Activated T-cell treated with anti-CD3 and anti-CD28 coated beads, Interleukin-2, amount 50 U/mL, for 24 hours (primary cell): ENCODE results near the gene DCPS.
"Not testable (repeated sequence)": the region's sequence is repeated elsewhere in the genome, so short reads cannot be mapped to it uniquely, and the experiment has no call there.

Experiments used
- DNase-seq: peaks from one replicate; pipeline ENCODE4 v3.0.0-alpha.2; 2020
- H3K27ac Mint-ChIP-seq: 2 replicates; pipeline ENCODE4 v1.8.0; 2020; ENCODE audit warnings: mild to moderate bottlenecking, mixed read lengths
- H3K27me3 Mint-ChIP-seq: 2 replicates; pipeline ENCODE4 v1.8.0; 2020; ENCODE audit warnings: mixed read lengths
- H3K36me3 Mint-ChIP-seq: 2 replicates; pipeline ENCODE4 v1.8.0; 2020; ENCODE audit warnings: low read depth, mixed read lengths
- H3K4me1 Mint-ChIP-seq: 2 replicates; pipeline ENCODE4 v1.8.0; 2020; ENCODE audit warnings: low read depth, mixed read lengths
- H3K4me3 Mint-ChIP-seq: 2 replicates; pipeline ENCODE4 v1.8.0; 2020; ENCODE audit warnings: mild to moderate bottlenecking, moderate library complexity, mixed read lengths
- H3K9me3 Mint-ChIP-seq: 2 replicates; pipeline ENCODE4 v1.8.0; 2020; ENCODE audit warnings: mixed read lengths

DCPS gene

DNA sequence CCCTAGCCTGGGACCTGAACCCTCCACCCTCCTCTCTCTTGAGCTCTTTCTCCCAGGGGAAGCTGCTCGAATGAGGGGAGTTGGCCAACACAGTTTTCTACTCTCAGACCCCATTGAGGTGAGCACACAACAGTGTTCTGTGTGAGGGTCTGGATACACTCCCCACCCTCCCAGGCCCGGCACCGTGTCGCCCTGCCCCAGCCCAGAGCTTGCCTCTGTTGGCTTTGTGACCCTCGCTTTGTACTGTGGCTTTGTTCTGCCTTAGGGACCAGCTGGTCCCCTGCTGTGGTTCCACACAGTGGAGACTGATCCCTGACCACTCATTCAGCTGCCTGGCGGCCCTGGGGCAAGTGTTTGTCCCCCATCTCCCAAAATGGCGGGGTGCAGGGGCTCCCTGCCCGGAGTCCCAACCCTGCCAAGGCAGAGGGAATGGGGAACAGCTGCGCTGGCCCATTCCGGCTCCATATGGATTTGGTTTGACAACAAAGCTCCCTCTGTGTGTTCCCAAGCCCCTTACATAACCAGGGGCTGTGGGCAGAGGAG lies 59.9 kb downstream of the DCPS start:
- DNase-seq: no peak
- Mint-ChIP-seq H3K27ac (no peak overlapping the region), H3K4me1 (peaks cover 4% of the 10 kb centered on the region), H3K9me3 (no peaks in the 10 kb centered on the region), H3K4me3 (no peak overlapping the region), H3K27me3 (no peaks in the 10 kb centered on the region), H3K36me3 (no peaks in the 10 kb centered on the region)

DNA sequence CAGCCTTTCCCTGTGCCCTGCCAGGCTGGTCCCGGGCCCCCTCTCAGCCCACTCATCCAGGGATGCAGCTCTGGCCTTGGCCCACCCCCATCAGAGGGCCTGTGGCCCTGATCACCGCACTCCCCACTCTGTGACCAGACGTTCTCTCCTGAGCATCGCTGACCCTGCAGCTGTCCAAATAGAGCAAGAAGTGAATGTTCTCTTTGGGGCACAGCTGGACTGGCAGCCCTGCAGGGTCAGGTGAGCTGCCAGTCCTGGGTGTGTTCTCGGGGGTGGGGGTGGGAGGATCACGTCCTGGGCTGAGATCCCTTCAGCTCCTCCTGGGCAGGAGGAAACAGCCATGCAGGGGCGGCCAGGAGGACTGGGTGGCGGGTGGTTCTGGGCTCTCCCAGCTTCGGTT lies 60.9 kb downstream of the DCPS start:
- not testable (repeated sequence) for H3K27me3 Mint-ChIP-seq

DNA sequence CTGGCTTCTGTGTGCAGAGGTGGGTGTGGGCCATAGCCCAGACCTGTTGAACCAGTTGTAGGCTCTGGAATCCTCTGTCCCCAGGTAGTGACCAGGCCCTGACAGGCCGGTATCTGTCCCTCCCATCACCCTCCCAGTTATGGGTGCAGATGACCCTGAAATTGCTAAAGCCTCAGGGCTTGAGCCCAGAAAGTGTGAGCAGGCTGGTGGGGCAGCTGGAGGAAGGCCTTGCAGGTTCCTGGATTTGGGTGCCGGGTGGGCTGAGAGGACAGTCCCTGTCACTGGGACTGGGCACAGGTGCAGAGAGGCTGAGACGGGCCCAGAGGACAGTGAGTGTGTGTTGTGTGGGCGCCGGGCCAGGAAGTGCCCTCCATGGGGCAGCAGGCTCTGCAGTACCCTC lies 61.6 kb downstream of the DCPS start:
- not testable (repeated sequence) for H3K27ac Mint-ChIP-seq, H3K4me3 Mint-ChIP-seq, DNase-seq, H3K9me3 Mint-ChIP-seq, H3K27me3 Mint-ChIP-seq, H3K4me1 Mint-ChIP-seq, H3K36me3 Mint-ChIP-seq

More for the DNA sequence above, 60.9 kb downstream of the DCPS start:
- not testable (repeated sequence) for DNase-seq, H3K9me3 Mint-ChIP-seq, H3K36me3 Mint-ChIP-seq, H3K4me3 Mint-ChIP-seq, H3K27ac Mint-ChIP-seq, H3K4me1 Mint-ChIP-seq

DNA sequence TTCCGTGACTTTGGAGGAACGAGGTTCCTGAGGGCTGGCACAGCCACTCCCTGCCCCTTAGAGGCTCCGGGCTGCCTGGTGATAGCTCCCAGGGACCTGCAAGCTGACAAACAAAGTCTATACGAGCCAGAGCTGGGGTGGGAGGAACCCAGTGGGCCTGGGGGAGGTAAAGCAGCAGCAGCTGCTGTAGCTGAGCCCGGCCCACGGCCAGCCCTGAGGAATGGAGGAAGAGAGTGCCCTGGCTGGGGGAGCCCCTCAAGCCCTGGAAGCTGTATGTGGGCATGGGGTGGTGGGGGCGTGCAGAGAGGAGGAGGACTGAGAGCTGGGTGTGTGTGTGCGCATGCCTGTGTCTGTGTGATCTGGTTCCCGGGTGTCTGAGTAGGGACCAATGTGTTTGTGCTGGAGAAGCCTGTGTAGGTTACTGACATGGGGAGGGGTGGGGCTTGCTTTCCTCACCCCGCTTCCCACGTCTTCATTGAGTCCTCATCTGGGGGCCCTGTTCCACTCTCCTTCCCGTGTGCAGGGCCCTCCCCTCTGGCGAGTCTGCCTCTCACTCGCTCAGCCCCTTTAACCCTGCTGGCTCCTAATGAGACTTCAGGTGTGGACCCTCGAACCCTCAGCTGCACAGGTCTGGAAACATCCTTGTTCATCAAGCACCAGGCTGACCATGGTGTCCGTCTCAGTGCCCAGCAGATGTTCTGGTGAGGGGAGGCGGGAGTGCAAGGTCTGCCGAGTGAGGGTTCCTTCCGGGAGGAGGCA lies 62.4 kb downstream of the DCPS start:
- Mint-ChIP-seq H3K9me3 (no peaks in the 10 kb centered on the region), H3K27ac (peak overlapping the region; percentile 22), H3K36me3 (no peaks in the 10 kb centered on the region), H3K4me3 (no peak overlapping the region), H3K27me3 (no peaks in the 10 kb centered on the region), H3K4me1 (peaks cover 4% of the 10 kb centered on the region)
- no peak for DNase-seq

DNA sequence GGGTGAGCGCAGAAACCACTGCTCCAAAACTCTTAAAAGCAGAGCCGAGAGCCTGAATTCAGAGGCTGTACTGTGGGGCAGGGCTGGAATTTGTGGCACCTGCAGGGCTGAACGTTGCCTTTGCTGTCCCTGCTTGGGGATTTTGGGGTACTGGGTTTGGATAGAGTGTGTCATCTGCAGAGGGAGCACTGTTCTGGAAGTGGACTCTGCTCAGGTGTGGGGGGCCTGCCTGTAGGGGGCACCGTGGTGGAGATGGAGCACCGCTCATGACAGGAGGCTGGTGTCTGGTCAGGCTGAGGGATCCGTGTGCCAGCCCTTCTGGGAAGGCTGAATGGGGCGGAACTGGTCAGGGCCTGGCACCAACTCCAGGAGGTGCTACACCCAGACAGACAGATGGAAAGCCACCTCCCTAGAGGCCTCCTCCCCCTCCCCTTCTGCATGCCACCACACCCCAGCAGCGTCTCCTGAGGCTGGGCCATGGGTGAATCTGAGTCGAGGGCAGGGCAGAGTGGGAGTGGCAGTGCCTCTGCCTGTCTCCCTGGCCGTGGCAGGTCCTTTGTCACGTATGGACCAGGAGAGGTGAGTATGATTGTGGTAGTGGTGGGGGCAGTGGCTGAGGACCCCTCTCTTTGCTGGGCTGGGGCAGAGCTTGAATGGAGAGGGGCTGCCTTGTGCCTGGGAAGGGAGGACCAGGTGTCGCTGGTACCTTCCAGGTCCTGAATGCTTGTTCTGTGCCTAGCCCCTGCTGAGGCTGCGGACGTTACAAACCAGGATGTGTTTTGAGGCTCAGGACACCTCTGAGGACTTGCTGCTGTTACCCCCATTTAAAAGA lies 63.2 kb downstream of the DCPS start:
- DNase-seq, H3K9me3 Mint-ChIP-seq, H3K36me3 Mint-ChIP-seq, H3K27ac Mint-ChIP-seq, H3K4me3 Mint-ChIP-seq, H3K27me3 Mint-ChIP-seq, H3K4me1 Mint-ChIP-seq: not testable (repeated sequence)

DNA sequence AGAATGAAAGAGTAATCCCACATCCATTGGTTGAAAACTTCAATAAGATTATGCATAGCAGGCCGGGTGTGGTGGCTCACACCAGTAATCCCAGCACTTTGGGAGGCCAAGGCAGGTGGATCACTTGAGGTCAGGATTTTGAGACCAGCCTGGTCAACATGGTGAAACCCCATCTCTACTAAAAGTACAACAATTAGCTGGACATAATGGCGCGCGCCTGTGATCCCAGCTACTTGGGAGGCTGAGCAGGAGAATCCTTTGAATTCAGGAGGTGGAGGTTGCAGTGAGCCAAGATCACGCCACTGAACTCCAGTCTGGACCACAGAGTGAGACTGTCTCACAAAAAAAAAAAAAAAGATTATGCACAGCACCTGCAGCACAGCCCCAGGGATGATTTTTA lies 63.9 kb downstream of the DCPS start:
- not testable (repeated sequence) for DNase-seq, H3K27me3 Mint-ChIP-seq, H3K9me3 Mint-ChIP-seq, H3K4me1 Mint-ChIP-seq, H3K27ac Mint-ChIP-seq, H3K4me3 Mint-ChIP-seq, H3K36me3 Mint-ChIP-seq

DNA sequence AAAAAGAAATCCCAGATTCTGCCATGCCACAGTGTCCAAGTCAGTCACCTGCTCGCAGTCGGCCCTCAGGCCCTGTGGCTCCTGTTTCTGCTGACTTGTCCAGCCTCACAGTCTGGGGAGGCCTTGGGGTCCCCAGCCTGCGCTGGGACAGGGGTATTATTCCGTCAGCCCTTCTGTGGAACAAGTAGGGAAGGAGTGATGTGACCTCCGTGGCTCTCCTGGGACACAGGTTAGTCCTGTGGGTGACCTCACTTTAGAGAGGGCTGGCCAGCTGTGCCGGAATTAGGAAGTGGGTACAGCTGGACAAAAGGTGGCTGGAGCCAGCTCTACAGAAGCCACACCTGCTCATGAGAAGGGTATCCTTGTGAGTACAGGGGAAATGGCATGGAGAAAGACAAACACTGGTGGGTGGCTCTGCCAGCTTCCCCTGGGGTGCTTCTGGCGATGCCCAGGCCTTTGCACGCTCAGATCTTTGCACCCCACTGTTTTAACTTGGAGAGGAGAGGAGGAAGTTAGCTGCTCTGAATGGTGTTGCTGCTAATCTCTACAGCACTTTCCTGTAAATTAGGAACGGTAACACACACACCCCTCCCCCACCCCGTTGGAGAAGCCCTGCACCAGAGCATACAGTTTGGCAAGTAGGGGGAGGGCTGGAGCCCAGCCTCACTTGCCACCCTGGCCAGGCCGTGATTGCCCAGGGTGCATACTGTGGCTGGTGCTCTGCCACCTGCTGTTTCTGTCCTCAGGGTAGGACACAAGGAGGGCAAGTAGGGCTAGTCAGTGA lies 64.7 kb downstream of the DCPS start:
- not testable (repeated sequence) for DNase-seq, H3K36me3 Mint-ChIP-seq, H3K27ac Mint-ChIP-seq, H3K27me3 Mint-ChIP-seq, H3K4me3 Mint-ChIP-seq, H3K4me1 Mint-ChIP-seq, H3K9me3 Mint-ChIP-seq

DNA sequence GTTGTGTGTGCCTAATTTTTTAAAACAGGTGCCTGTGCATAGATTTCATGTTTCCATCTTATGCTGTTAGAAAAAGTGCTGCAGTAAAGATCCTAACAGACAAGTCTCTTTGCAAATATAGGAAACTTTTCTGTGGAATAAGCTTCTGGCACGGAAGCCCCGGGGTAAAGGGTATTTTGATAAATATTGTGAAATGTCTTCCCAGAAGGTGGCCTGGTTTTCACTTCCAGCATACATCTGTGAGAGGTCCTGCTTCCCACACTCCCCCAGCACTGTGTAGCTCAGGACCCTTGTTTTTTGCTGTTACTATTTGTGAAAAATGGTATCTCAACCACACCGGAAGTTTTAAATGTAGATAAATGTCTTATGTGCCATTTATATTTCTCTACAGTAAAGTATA lies 66.2 kb downstream of the DCPS start:
- no peaks in the 10 kb centered on the region for H3K27me3 Mint-ChIP-seq
- H3K27ac Mint-ChIP-seq: peak overlapping the region; percentile 53
- peaks cover 4% of the 10 kb centered on the region for H3K4me1 Mint-ChIP-seq
- no peak for DNase-seq
- H3K4me3 Mint-ChIP-seq: no peak overlapping the region
- no peaks in the 10 kb centered on the region for H3K36me3 Mint-ChIP-seq
- no peaks in the 10 kb centered on the region for H3K9me3 Mint-ChIP-seq

DNA sequence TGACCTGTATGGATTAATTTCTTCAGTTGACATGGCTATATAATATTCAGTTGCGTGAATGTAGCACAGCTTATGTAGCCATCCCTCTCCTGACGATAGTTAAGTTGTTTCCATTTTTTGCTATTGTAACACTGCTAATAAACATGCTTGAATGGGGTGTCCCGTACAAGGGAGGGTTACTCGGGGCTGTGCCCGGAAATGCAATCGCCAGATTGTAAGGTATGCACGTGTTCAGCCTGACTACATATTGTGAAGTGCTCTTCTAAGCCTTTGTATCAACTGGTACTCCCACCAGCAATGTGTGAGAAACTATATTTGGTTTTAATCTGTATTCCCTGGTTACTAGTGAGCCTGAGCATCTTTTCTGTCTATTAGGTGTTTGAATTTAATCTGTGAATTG lies 67.7 kb downstream of the DCPS start:
- no peaks in the 10 kb centered on the region for H3K9me3 Mint-ChIP-seq
- DNase-seq: no peak
- no peak overlapping the region for H3K27ac Mint-ChIP-seq
- H3K27me3 Mint-ChIP-seq: no peaks in the 10 kb centered on the region
- H3K36me3 Mint-ChIP-seq: no peaks in the 10 kb centered on the region
- H3K4me3 Mint-ChIP-seq: no peak overlapping the region
- peaks cover 2% of the 10 kb centered on the region for H3K4me1 Mint-ChIP-seq

DNA sequence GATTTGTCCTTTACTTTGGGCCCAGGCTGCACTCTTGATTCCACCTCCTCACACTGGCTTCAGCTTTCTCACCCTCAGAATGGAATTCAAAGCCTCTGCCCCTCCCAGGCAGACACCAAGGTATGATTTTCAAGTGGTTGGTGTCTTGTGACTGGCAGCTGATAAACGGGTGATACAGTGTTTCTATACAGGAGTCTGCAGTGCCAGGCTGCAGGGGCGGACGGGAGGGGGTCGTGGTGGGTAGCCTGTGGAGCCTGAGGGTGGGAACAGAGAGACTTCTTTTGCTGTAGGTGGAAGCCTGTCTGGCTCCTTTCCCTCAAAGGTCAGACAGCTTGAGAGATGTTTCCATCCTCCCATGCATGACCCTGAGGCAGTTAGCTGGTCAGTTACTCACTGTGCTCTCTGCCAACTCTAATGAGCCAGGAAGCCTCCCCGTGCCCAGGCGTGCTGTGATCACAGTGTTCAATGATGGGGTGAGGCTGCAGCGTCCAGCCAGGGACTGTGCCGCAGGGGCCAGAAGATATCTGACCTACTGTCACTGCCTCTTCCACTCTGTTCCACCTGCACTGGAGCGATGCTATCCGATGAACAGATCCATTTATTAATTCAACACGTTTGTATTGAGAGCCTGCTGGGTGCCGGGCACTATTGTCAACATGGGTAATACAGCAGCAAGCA lies 69.7 kb downstream of the DCPS start:
- not testable (repeated sequence) for H3K27ac Mint-ChIP-seq, H3K4me3 Mint-ChIP-seq, DNase-seq, H3K27me3 Mint-ChIP-seq, H3K36me3 Mint-ChIP-seq, H3K4me1 Mint-ChIP-seq, H3K9me3 Mint-ChIP-seq

DNA sequence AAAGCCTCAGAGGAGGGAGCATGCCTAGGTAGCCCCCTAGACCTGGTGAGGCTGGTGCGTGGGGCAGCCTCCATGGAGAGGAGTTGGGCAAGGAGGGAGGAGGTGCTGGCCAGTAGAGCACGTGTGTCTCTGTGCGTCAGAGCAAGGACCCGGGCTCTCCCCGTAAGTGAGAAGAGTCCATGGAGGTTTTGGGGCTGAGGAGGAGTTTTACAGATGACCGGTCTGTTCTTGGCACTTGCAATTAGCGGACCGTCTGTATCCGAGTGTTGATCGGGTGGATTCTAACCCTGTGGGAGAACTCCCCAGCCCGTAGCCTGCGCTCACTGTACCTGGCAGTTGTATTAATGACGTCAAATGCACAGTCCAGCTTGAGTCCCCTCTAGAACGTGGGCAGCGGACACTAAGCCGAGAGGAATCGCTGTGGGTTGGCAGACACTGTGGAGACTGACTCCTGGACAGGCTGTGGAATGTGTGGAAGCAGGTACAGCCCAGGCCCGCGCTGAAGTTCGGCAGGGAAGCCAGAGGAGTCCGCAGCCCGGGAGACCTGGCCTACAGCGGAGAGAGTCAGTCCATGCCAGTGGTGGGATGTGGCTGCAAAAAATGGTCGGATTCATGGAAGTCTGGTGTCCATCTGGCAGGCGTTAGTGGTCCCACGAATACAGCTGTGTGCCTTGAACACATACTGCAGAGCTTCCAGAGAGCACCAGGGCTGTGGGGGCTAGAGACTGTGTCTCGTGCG lies 70.9 kb downstream of the DCPS start:
- H3K4me1 Mint-ChIP-seq, DNase-seq, H3K27me3 Mint-ChIP-seq, H3K27ac Mint-ChIP-seq, H3K9me3 Mint-ChIP-seq, H3K36me3 Mint-ChIP-seq, H3K4me3 Mint-ChIP-seq: not testable (repeated sequence)

DNA sequence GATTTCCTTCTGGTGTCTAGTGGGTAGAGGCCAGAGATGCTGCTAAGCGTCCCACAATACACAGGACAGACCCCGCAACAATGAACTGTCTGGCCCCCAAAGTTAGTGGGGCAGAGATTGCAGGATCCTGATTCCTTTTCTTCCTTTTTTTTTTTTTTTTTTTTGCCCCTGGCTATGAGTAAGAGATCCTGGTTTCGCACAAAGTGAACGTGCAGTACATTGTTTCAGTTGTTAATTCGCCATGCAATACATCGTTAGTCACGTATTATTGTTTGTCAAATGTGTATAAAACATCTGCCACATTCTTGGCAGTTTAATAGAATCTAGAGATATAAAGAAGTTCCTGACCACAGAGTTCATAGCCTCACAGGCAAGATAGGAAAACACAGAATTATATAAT lies 71.9 kb downstream of the DCPS start:
- Mint-ChIP-seq H3K27ac (no peak overlapping the region), H3K27me3 (no peaks in the 10 kb centered on the region), H3K4me3 (no peak overlapping the region), H3K36me3 (no peaks in the 10 kb centered on the region), H3K4me1 (no peaks in the 10 kb centered on the region), H3K9me3 (no peaks in the 10 kb centered on the region)
- no peak for DNase-seq

DNA sequence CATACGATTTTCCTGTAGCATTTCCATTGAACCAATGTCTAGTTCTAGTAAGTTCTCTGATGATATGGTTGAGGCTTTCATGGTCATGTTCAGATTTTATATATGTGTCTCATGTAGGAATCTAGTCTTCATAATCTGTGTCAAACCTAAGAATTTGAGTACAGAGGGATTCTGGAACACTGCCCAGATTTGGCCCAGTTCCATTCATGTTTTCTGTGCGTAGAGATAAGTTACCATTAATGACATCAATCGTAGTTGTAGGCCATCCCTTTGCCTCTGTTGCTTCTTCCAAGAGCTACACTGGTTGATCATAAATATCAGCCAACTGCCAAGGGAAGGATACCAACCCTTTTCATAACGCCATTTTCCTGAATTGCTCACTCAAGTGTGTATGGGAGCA lies 74.9 kb downstream of the DCPS start:
- H3K9me3 Mint-ChIP-seq: no peaks in the 10 kb centered on the region

DNA sequence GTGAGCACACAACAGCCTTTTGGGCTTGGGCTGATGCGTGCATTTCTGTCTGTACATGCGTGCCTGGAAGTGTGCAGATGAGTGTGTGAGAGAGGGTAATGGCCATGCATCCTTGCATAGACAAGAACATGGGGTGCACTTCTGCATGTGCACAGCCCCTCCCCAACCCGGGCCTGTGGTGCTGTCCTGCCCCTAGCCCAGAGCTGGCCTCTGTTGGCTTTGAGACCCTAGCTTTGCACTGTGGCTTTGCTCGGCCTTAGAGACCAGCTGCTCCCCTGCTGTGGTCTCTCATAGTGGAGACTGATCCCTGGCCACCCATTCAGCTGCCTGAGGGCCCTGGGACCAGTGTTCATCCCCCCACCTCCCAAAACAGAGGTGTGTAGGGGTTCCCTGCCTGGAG lies 77.0 kb downstream of the DCPS start:
- Mint-ChIP-seq H3K36me3 (no peaks in the 10 kb centered on the region), H3K27ac (no peak overlapping the region), H3K27me3 (no peaks in the 10 kb centered on the region), H3K9me3 (no peaks in the 10 kb centered on the region), H3K4me1 (no peaks in the 10 kb centered on the region), H3K4me3 (no peak overlapping the region)
- DNase-seq: no peak

More for the DNA sequence above, 74.9 kb downstream of the DCPS start:
- H3K4me3 Mint-ChIP-seq: no peak overlapping the region
- no peak for DNase-seq
- no peaks in the 10 kb centered on the region for H3K27me3 Mint-ChIP-seq
- H3K27ac Mint-ChIP-seq: no peak overlapping the region
- no peaks in the 10 kb centered on the region for H3K36me3 Mint-ChIP-seq
- H3K4me1 Mint-ChIP-seq: no peaks in the 10 kb centered on the region
